Measurements from ENCODE around the gene RTEL1. TPM values are rescaled to one million over a fixed set of nuclear protein-coding genes. Genes with fewer than 3 reads are reported as not detected.
A peak's percentile ranks its signal among the peaks of the same experiment; 100 is the strongest.

Gene RTEL1
- total and polyA plus RNA-seq, 9 donors = 6.2 to 44.2 (median 21.3) TPM

DNA sequence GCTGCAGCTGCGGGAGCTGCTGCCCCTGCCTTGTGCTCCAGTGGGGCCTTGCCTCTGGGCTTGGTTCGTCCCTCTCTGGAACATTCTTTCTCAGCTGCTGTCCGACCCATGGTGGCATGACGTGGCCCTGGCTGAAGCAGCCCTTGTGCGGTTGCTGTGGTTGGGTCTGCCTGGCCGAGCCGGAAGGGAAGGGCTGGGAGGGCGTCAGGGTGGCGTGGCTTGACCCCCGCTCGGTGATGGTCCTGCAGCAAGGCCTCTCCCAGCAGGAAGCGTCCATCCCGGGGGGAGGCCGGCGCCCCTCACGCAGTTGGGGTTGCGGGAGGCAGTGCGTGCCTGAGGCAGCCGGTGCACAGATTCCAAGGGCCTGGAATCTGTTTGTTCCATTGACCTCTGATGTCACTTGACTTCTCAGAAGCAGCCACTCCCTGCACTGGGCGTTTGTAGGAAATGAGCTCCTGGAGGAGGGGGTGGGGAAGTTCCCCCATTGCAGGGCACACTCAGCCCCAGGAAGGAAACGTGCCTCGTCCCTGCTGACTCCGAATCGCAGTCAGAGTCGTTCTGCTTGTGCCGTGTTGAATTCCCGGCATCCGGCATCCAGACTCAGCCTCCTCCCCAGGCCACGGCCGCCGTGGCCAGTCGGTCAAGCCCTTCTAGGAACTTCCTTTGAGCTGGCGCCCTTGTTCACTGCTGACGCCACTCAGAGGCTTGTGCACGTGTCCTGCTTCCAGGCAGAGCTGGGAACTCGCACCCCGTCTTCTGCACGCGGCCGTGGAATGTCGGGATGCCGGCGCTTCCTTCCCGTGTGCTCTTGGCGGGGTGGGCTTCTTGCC is 28.6 kb downstream of the RTEL1 start:
- Histone ChIP-seq H3K4me1 (ENCODE audit: insufficient read depth) (peaks cover 10% of the 10 kb centered on the region), H3K36me3 (no peaks in the 10 kb centered on the region), H3K4me3 (no peak overlapping the region), H3K27ac (peak overlapping the region in 1 of 2 donors; percentile 29), H3K27me3 (no peaks in the 10 kb centered on the region), H3K9me3 (no peaks in the 10 kb centered on the region)
- intact Hi-C loops (cut with DNase I) = no loop called here
- TF ChIP-seq EP300 (IDR thresholded peaks at IDR 0.05) (peak; percentile 65), POLR2A (IDR thresholded peaks at IDR 0.05) (no peak)
- TF ChIP-seq, protein P1, sequence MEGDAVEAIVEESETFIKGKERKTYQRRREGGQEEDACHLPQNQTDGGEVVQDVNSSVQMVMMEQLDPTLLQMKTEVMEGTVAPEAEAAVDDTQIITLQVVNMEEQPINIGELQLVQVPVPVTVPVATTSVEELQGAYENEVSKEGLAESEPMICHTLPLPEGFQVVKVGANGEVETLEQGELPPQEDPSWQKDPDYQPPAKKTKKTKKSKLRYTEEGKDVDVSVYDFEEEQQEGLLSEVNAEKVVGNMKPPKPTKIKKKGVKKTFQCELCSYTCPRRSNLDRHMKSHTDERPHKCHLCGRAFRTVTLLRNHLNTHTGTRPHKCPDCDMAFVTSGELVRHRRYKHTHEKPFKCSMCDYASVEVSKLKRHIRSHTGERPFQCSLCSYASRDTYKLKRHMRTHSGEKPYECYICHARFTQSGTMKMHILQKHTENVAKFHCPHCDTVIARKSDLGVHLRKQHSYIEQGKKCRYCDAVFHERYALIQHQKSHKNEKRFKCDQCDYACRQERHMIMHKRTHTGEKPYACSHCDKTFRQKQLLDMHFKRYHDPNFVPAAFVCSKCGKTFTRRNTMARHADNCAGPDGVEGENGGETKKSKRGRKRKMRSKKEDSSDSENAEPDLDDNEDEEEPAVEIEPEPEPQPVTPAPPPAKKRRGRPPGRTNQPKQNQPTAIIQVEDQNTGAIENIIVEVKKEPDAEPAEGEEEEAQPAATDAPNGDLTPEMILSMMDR (IDR thresholded peaks at IDR 0.05) = no peak
- DNase-seq = peak; percentile 55 to 78 (median 65)
- 25 to 40% (median 33%) methylated on average over 45 of the region's 45 CpGs for WGBS, 3 donors

- peak in 3 of 5 donors; percentile 42 to 54 (median 46) for DNase-seq
- WGBS, 3 donors = 83 to 89% (median 86%) methylated on average over 29 of the region's 29 CpGs
- intact Hi-C loops (cut with DNase I) = no loop called here
- H3K27me3 ChIP-seq = no peaks in the 10 kb centered on the region
- peaks cover 10% of the 10 kb centered on the region for H3K4me1 ChIP-seq (ENCODE audit: insufficient read depth)
- no peaks in the 10 kb centered on the region for H3K36me3 ChIP-seq
- no peak overlapping the region for H3K4me3 ChIP-seq
- TF ChIP-seq EP300 (IDR thresholded peaks at IDR 0.05) = no peak
- TF ChIP-seq POLR2A (IDR thresholded peaks at IDR 0.05) = no peak
- TF ChIP-seq, protein P1 (IDR thresholded peaks at IDR 0.05) = no peak
- H3K27ac ChIP-seq = no peak overlapping the region
- H3K9me3 ChIP-seq = no peaks in the 10 kb centered on the region
These were observed 29.5 kb downstream of the RTEL1 start for GRCh38 chr20:63687419-63688178.

DNA sequence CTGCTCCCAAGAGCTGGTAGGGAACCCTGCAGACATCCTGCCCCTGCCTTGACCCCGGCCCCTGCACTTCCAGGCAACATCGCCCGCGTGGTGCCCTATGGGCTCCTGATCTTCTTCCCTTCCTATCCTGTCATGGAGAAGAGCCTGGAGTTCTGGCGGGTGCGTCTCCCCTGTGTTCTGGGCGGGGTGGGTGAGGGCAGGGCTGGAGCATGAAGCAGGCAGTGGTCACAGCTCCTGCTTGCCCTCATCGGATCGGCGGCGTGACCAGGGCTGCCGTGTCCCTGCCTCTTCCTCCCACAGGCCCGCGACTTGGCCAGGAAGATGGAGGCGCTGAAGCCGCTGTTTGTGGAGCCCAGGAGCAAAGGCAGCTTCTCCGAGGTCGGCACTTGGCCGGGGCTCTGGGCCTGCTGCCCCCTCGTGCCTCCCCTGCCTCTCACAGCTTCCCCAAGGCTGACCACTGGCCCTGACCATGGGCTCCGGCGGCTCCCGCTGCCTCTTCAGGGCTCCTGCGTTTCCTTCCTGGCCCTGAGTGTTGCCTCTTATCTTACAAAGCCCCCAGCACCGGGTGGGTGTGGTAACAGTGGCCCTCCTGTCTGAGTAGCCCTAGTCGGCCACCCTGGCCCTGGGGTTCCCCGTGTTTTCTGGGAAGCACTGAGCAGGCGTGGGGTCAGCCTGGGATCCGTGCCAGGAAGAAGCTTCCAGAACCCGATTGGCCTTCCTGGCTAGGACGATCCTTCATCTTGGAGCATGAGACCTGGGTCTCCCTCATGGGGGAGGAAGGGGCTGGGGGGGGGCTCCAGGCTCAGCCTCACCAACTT is 30.3 kb downstream of the RTEL1 start:
- 46 to 56% (median 55%) methylated on average over 31 of the region's 31 CpGs for WGBS, 3 donors
- intact Hi-C loops (cut with DNase I) = no loop called here
- Histone ChIP-seq H3K4me3 (no peak overlapping the region), H3K27me3 (no peaks in the 10 kb centered on the region), H3K9me3 (no peaks in the 10 kb centered on the region), H3K4me1 (ENCODE audit: insufficient read depth) (peaks cover 10% of the 10 kb centered on the region), H3K27ac (no peak overlapping the region), H3K36me3 (no peaks in the 10 kb centered on the region)
- TF ChIP-seq EP300 (IDR thresholded peaks at IDR 0.05) (no peak), POLR2A (IDR thresholded peaks at IDR 0.05) (no peak)
- TF ChIP-seq, protein P1 (IDR thresholded peaks at IDR 0.05) = no peak
- peak in 3 of 5 donors; percentile 41 to 56 (median 49) for DNase-seq
